ENCODE results near the gene MARK1.

DNA sequence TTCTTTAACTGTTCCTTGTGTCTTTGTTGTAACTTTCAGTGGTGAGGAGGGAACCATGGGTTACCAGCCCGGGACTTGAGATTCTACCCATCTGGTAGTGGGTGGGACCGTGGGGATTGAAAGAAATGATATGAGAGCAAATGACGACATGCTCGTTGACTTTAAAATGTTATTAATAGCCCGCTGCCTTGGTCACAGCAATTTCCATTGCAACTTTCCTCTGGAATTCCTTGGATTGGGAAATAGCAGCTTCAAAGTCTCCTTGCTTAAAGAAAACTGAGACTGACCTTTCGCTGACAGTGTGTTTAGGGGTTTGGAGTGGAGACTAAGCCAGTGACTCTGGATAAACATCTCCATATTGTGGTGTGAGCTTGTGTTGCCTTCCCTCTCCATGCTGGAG lies 44.2 kb upstream of the MARK1 start:
- TF ChIP-seq CTCF (conservative IDR thresholded peaks at IDR 0.05 in 1 of 2, IDR thresholded peaks at IDR 0.05 in 1 of 2; ENCODE audit: low read depth in 1 of 2, low read length in 2 of 2) (no peak), EZH2 (IDR thresholded peaks at IDR 0.05; ENCODE audit: low read length, missing control alignments) (no peak)
